Left lung (tissue), 10 donors: ENCODE data around the gene TRAPPC5. TPM values are rescaled to one million over a fixed set of nuclear protein-coding genes. Genes with fewer than 3 reads are reported as not detected.

ENCODE experiments used
- ATAC-seq: fragments of 200-7000 bp; cut with Tn5 transposase; one replicate; pipeline ENCODE4 v1.9.1; 2020; ENCODE audit warnings: moderate library complexity
- DNase-seq, 4 donors: peaks; one replicate each; pipeline ENCODE4 v3.0.0-alpha.2; 2013 to 2020
- H3K27ac ChIP-seq, 2 donors: fragments of 200-600 bp; sonication (generic) in 1 of 2; one replicate each; pipeline versions ENCODE4 v1.5.0 to v1.8.0; 2020 to 2021
- H3K27me3 ChIP-seq, 2 donors: fragments of 200-600 bp; sonication (generic) in 1 of 2; one replicate each; pipeline versions ENCODE4 v1.5.0 to v1.8.0; 2020 to 2021
- H3K36me3 ChIP-seq, 2 donors: fragments of 200-600 bp; sonication (generic) in 1 of 2; one replicate each; pipeline versions ENCODE4 v1.5.0 to v1.8.0; 2020 to 2021
- H3K4me1 ChIP-seq, 2 donors: fragments of 200-600 bp; one replicate each; pipeline ENCODE4 v1.8.0; 2021
- H3K4me3 ChIP-seq, 2 donors: fragments of 200-600 bp; sonication (generic) in 1 of 2; one replicate each; pipeline versions ENCODE4 v1.5.0 to v1.8.0; 2020 to 2021; ENCODE audit warnings: mild to moderate bottlenecking in 1 of 2
- H3K9me3 ChIP-seq, 2 donors: fragments of 200-600 bp; sonication (generic) in 1 of 2; one replicate each; pipeline versions ENCODE4 v1.5.0 to v1.8.0; 2020 to 2021
- CTCF ChIP-seq, 2 donors: fragments of 200-600 bp; sonication (generic) in 1 of 2; IDR thresholded peaks; one replicate each; pipeline versions ENCODE4 v1.5.0 to v1.8.0; 2021; ENCODE audit warnings: antibody characterized with exemption in 2 of 2
- intact Hi-C, 2 donors: fragments of 100-400 bp; cut with DNase I; formaldehyde crosslinking; loops; one replicate each; pipeline versions ENCODE4 v1.11.2 to v1.14.2; 2022
- polyA plus RNA-seq, 6 donors: library from polyadenylated mRNA; unstranded; fragments of 120-200 nt; gene quantifications; one replicate each; pipeline ENCODE4 v1.2.1, GENCODE V29; 2013; ENCODE audit not compliant: insufficient read length in 6 of 6
- total RNA-seq, 2 donors: library from RNA; stranded (reverse); fragmentation: NEBNext Ultra II Directional; extraction: Animal tissue kit (Norgen Biotek cat#: 25700); gene quantifications; one replicate each; pipeline ENCODE4 v1.2.1, GENCODE V29; 2021
- donor health status: DM: no; HTN: yes; CAD: no.
- donor health status: DM: no; HTN: no; CAD: no.

Gene TRAPPC5
- total and polyA plus RNA-seq, 8 donors, result 25.7 to 106 (median 42.8) TPM

GRCh38 chr19:7720351-7720750, 39.7 kb downstream of the TRAPPC5 start:
- H3K27me3 ChIP-seq, result peaks cover 0 to 4% of the 10 kb centered on the region in 2 donors
- no peak for TF ChIP-seq CTCF (IDR thresholded peaks at IDR 0.05)
- peaks cover 0 to 9% of the 10 kb centered on the region in 2 donors for H3K9me3 ChIP-seq
- H3K36me3 ChIP-seq, result no peaks in the 10 kb centered on the region
- H3K4me1 ChIP-seq, result peaks cover 0 to 11% of the 10 kb centered on the region in 2 donors
- H3K27ac ChIP-seq, result no peak overlapping the region
- DNase-seq (no peak), ATAC-seq (no peak)
- H3K4me3 ChIP-seq, result no peak overlapping the region
- intact Hi-C loops, result no loop called here

- Histone ChIP-seq H3K4me1 (peaks cover 0 to 6% of the 10 kb centered on the region in 2 donors), H3K27ac (no peak overlapping the region), H3K27me3 (peaks cover 0 to 4% of the 10 kb centered on the region in 2 donors), H3K4me3 (no peak overlapping the region), H3K9me3 (no peaks in the 10 kb centered on the region), H3K36me3 (no peaks in the 10 kb centered on the region)
- DNase-seq (no peak), ATAC-seq (no peak)
- intact Hi-C loops, result no loop called here
- TF ChIP-seq CTCF (IDR thresholded peaks at IDR 0.05), result no peak
Measured at GRCh38 chr19:7722231-7722651, 41.6 kb downstream of the TRAPPC5 start.

GRCh38 chr19:7725791-7726190, 45.2 kb downstream of the TRAPPC5 start:
- no peak overlapping the region for H3K4me3 ChIP-seq
- intact Hi-C loops, result no loop called here
- TF ChIP-seq CTCF (IDR thresholded peaks at IDR 0.05), result no peak
- no peaks in the 10 kb centered on the region for H3K36me3 ChIP-seq
- ATAC-seq (no peak), DNase-seq (no peak)
- peaks cover 0 to 19% of the 10 kb centered on the region in 2 donors for H3K4me1 ChIP-seq
- no peaks in the 10 kb centered on the region for H3K9me3 ChIP-seq
- H3K27me3 ChIP-seq, result peaks cover 22 to 40% of the 10 kb centered on the region in 2 donors
- H3K27ac ChIP-seq, result no peak overlapping the region

- H3K36me3 ChIP-seq, result no peaks in the 10 kb centered on the region
- H3K27me3 ChIP-seq, result peaks cover 28 to 53% of the 10 kb centered on the region in 2 donors
- TF ChIP-seq CTCF (IDR thresholded peaks at IDR 0.05), result no peak
- H3K27ac ChIP-seq, result no peak overlapping the region
- H3K9me3 ChIP-seq, result no peaks in the 10 kb centered on the region
- peaks cover 0 to 32% of the 10 kb centered on the region in 2 donors for H3K4me1 ChIP-seq
- H3K4me3 ChIP-seq, result no peak overlapping the region
- ATAC-seq (peak; percentile 7), DNase-seq (no peak)
- intact Hi-C loops, result no loop called here
Measured at GRCh38 chr19:7729211-7729610, 48.6 kb downstream of the TRAPPC5 start.

GRCh38 chr19:7729831-7730285, 49.2 kb downstream of the TRAPPC5 start:
- no peak for DNase-seq

More at GRCh38 chr19:7729831-7730285, 49.2 kb downstream of the TRAPPC5 start:
- H3K27ac ChIP-seq, result no peak overlapping the region
- peak overlapping the region in 1 of 2 donors; percentile 18 for H3K4me3 ChIP-seq
- H3K4me1 ChIP-seq, result peaks cover 0 to 38% of the 10 kb centered on the region in 2 donors
- H3K9me3 ChIP-seq, result no peaks in the 10 kb centered on the region
- no peak for ATAC-seq
- intact Hi-C loops, result no loop called here
- no peaks in the 10 kb centered on the region for H3K36me3 ChIP-seq
- H3K27me3 ChIP-seq, result peaks cover 28 to 53% of the 10 kb centered on the region in 2 donors
- no peak for TF ChIP-seq CTCF (IDR thresholded peaks at IDR 0.05)
